HG03175 (cell line): ENCODE measurements around the gene ZCCHC7.
"Not testable (repeated sequence)": the region's sequence is repeated elsewhere in the genome, so short reads cannot be mapped to it uniquely, and the experiment has no call there.

Experiments used
- ATAC-seq: cut with Tn5 transposase; IDR thresholded peaks from one replicate; pipeline ENCODE4 v1.9.1; 2021; ENCODE audit warnings: mild to moderate bottlenecking, moderate library complexity; ENCODE audit not compliant: unreplicated experiment

The ZCCHC7 gene

GRCh38 chr9:37172557-37172956 lies 52.2 kb downstream of the ZCCHC7 start:
- no peak for ATAC-seq

DNA sequence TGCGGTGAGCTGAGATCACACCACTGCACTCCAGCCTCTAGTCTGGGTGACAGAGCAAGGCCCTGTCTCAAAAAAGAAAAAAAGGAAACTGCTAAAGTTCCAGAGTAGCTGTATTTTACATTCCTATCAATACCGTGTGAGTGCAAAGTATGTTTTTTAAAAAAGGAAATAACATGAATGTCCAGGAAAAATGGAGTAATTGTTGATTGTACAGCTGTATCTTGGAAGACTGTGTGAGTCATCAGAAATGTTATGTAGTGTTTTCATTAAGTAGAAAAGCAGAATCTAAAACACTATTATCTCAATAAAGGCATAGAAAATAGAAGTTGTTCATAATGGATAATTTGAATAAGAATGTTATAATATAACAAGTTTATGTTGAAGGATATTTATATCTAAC lies 53.9 kb downstream of the ZCCHC7 start:
- no peak for ATAC-seq

DNA sequence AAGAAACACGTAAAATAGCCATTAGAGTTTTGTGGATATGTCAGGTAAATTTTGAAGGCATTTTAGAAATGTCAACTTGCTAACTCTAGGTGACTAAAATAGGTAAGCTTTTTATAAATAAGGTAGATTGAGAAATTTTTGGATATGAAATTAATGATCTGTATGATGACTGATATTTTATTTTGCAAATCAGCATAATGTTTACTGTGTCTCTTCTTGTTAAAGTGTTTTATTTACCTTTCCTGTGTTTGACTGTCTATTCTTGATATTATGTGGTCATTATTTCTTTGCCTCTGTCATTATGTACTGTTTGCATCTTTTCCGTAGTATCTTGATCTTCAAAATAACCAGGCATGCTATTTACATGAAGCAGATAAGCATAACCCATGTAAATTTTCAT lies 58.4 kb downstream of the ZCCHC7 start:
- no peak for ATAC-seq

GRCh38 chr9:37179576-37179975 lies 59.2 kb downstream of the ZCCHC7 start:
- ATAC-seq = no peak

GRCh38 chr9:37180138-37180537 lies 59.8 kb downstream of the ZCCHC7 start:
- no peak for ATAC-seq

DNA sequence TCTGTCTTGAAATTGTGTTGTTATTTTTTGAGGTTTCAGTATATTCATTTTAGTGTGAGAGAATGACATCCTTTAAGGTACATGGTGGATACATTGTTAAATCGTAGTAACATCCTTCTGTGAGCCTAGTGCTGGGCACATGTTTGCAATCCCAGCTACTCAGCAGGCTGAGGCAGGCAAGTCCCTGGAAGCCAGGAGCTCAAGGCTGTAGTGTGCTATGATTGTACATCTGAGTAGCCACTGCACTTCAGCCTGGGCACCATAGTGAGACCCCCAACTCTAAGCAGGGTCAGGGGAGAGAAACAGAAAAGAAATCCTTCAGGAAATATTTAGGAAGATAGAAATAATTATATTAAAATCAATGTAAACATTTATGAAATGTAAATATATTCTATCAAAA lies 62.3 kb downstream of the ZCCHC7 start:
- no peak for ATAC-seq

DNA sequence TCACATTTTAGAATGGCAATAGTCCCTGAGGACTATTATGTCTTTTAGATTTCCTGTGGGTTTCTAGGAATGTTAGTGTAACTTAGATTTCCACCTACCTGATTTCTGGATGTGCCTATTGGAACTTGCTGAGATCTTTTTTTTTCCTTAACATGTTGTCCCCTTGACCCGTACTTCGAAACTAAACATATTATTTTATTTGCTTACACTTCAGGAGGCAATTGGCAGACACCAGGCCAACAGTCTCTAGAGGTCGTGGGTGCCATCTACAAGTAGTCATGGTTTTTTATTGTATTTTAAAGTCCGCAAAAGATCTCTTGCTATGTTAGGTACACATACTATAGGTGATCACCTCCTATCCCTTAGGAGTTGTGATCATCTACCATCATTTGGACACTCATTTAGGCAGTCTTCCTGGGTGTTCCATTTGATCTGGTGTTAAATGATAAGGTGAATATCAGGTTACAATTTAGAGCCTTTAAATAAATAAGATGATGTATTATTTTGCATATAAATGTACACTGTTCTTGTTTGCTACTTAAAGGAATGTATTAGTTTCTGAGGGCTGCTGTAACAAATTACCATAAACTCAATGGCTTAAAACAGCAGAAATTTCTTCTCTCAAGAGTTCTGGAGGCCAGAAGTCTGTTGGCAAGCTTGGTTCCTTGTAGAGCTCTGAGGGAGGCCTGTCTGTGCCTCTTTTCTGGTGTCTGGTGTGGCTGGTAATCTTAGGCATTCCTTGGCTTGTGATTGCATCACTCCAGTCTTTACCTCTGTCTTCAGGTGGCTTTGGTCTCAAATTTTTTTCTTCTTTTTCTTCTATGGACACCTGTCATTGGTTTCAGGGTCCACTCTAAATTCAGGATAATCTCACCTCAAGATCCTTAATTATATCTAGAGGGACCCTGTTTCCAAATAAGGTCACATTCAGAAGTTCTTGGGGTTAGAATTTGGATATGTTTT lies 64.8 kb downstream of the ZCCHC7 start:
- ATAC-seq = no peak

GRCh38 chr9:37187292-37187691 lies 66.9 kb downstream of the ZCCHC7 start:
- ATAC-seq = peak; percentile 52

- peak; percentile 87 for ATAC-seq
Observed at GRCh38 chr9:37187713-37188439, 67.5 kb downstream of the ZCCHC7 start.

DNA sequence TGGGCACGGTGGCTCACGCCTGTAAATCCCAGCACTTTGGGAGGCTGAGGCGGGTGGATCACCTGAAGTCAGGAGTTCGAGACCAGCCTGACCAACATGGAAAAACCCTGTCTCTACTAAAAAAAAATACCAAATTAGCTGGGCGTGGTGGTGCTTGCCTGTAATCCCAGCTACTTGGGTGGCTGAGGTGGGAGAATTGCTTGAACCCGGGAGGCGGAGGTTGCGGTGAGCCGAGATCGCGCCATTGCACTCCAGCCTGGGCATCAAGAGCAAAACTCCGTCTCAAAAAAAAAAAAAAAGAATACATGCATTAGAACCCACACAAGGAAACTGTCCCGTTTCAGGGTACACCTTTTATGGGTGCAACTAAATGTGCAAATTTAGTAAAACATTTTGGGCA lies 70.4 kb downstream of the ZCCHC7 start:
- not testable (repeated sequence) for ATAC-seq

DNA sequence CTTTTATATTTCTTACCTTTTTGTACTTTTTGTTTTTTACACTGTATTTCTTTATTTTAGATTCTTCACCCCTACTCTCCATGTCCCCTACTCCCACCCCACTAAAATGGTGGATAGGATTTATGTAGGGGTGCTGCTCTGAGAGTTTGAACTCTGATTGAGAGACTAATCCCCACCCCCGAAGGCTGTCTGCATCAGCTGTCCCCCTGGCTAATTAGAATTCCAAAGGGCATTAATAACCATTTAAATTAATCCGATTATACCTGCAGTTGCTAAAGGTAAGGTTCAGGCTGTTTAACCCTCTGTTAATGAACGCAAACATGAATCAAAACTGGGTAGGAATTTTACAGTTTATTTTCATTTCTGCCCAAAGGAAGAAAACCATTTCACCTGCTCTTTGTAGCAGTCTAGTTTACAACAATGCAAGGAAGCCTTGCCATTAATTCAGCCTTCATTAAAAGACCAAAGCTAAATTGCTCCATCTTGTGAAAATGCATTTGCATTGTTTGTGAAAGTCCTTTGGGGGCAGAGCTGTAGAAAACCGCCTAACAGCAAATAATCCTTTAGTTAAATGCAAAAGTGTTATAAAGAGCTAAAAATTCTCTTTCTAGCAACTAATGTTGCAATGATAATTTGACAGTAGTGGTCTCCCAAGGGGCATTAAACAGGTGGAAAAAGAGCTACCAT lies 71.2 kb downstream of the ZCCHC7 start:
- ATAC-seq = no peak

DNA sequence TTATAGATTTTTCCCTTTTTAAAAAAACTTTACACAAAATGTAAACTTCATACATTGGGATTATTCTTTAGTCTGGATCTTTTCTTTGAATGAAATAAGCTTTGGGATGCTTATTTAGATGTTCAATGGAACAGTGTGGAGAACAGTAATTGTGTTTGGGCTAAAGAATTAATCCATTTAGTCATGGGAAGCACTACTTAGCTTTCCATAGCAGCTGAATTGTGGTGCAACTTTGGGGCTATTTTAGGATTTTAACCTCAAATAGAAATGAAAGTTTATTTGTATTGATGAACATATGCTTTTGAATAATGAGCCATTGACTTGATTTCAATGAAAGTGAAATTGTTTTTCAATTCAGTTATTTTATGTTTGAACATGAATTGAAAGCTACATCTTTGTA lies 72.4 kb downstream of the ZCCHC7 start:
- ATAC-seq = no peak

- peak; percentile 72 for ATAC-seq
Observed at GRCh38 chr9:37197158-37198038, 77.0 kb downstream of the ZCCHC7 start.

GRCh38 chr9:37198039-37198729 lies 77.8 kb downstream of the ZCCHC7 start:
- no peak for ATAC-seq

DNA sequence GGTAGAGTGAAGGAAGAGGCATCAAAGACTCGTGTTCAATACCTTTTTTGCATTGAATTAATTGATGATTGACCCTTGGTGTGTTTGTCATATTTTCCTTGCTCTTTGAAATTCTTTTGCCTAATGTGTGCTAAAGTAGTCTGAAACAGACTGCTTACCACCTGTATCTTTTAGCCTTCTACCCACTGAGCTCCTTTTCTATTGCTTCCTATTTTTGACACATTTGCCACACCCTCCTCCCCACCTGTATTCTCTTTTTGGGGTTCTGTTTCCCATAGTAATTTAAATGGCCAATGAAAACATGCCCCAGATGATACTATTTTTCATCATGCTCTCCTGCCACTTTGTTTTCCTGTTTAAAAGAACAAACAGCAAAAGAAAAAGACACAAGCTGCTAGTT lies 78.5 kb downstream of the ZCCHC7 start:
- no peak for ATAC-seq

GRCh38 chr9:37200433-37201005 lies 80.1 kb downstream of the ZCCHC7 start:
- ATAC-seq = no peak

GRCh38 chr9:37201581-37201980 lies 81.2 kb downstream of the ZCCHC7 start:
- no peak for ATAC-seq

GRCh38 chr9:37202091-37202490 lies 81.7 kb downstream of the ZCCHC7 start:
- no peak for ATAC-seq

DNA sequence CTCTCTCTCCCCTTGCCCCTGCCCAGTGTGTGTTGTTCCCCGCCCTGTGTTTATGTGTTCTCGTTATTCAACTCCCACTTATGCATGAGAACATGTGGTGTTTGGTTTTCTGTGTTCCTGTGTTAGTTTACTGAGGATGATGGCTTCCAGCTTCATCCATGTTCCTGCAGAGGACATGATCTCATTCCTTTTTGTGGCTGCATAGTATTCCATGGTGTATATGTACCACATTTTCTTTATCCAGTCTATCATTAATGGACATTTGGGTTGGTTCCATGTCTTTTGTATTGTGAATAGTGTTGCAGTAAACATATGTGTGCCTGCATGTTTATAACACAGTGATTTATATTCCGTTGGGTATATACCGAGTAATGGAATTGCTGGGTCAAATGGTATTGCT lies 83.1 kb downstream of the ZCCHC7 start:
- ATAC-seq = not testable (repeated sequence)
